A549 (cell line): ENCODE measurements around the gene MXRA7. TPM values are rescaled to one million over a fixed set of nuclear protein-coding genes. Genes with fewer than 3 reads are reported as not detected.

Experiments
- ATAC-seq, 2 experiments: fragments of 200-7000 bp in 1 of 2; fragments of >200 bp in 1 of 2; cut with Nextera tagmentation in 1 of 2; cut with Tn5 transposase in 1 of 2; 3 replicates each; pipeline versions ENCODE4 v1.8.0 to v1.9.1; 2018 to 2020; ENCODE audit warnings: mild to moderate bottlenecking in 1 of 2, moderate library complexity in 1 of 2
- CTCF ChIA-PET: fragments of 300-600 bp; sonication (Branson Sonifier 250); formaldehyde crosslinking; extraction: SDS; loops from one replicate; lab custom pipeline; 2021; ENCODE audit warnings: antibody characterized with exemption, inconsistent platforms; lab: Yijun Ruan, JAX
- POLR2A ChIA-PET: fragments of 350-600 bp; formaldehyde crosslinking; extraction: SDS; loops from one replicate; lab custom pipeline; 2021; ENCODE audit warnings: antibody characterized with exemption, inconsistent platforms; lab: Yijun Ruan, JAX
- DNase-seq, 2 experiments: peaks; one replicate each; pipeline versions ENCODE4 v3.0.0 to v3.0.0-alpha.2; 2011 to 2016; ENCODE audit warnings: low read depth in 1 of 2, low spot score in 1 of 2
- FAIRE-seq: peaks from 2 replicates; lab custom pipeline; 2011; peaks lifted over from hg19 to GRCh38; lab: Jason Lieb, UNC
- H3K27ac ChIP-seq, 2 experiments: fragments of >200 bp; sonication (Bioruptor Twin); formaldehyde crosslinking; 3 replicates each; pipeline ENCODE4 v1.5.1; 2016 to 2017
- H3K4me1 ChIP-seq: fragments of >200 bp; sonication (Bioruptor Twin); formaldehyde crosslinking; 3 replicates; pipeline ENCODE4 v1.6.1; 2016
- H3K4me2 ChIP-seq: fragments of >200 bp; sonication (Bioruptor Twin); formaldehyde crosslinking; 3 replicates; pipeline ENCODE4 v1.6.1; 2016
- H3K4me3 ChIP-seq: fragments of >200 bp; sonication (Bioruptor Twin); formaldehyde crosslinking; 3 replicates; pipeline ENCODE4 v1.5.1; 2016
- H3K9me3 ChIP-seq: fragments of >200 bp; sonication (Bioruptor Twin); formaldehyde crosslinking; 3 replicates; pipeline ENCODE4 v1.6.1; 2016
- BHLHE40 ChIP-seq: IDR thresholded peaks from 2 replicates; pipeline ENCODE4 v1.6.1; 2012; ENCODE audit warnings: low read depth, low read length, inconsistent platforms
- EHF ChIP-seq: fragments of 250-450 bp; sonication (Bioruptor Pico); IDR thresholded peaks from 2 replicates; pipeline ENCODE4 v1.5.0; 2020; ENCODE audit warnings: mild to moderate bottlenecking
- ESRRA ChIP-seq: fragments of 150-350 bp; IDR thresholded peaks from 2 replicates; pipeline ENCODE4 v1.6.1; 2014; ENCODE audit warnings: mild to moderate bottlenecking, low read length, borderline replicate concordance
- FOSB ChIP-seq: fragments of 250-450 bp; sonication (Bioruptor Pico); IDR thresholded peaks from 2 replicates; pipeline ENCODE4 v1.5.0; 2020; ENCODE audit warnings: mild to moderate bottlenecking, moderate library complexity
- FOSL2 ChIP-seq, 2 experiments: fragments of 450-650 bp in 1 of 2; fragments of >200 bp in 1 of 2; sonication (Bioruptor Twin) in 1 of 2; formaldehyde crosslinking; IDR thresholded peaks; 2 replicates each; pipeline versions ENCODE4 v1.5.0 to v1.6.1; 2016 to 2020; ENCODE audit warnings: mild to moderate bottlenecking in 1 of 2, moderate library complexity in 1 of 2
- FOXS1 ChIP-seq: fragments of 250-450 bp; sonication (Bioruptor Pico); IDR thresholded peaks from 2 replicates; pipeline ENCODE4 v1.5.0; 2020; ENCODE audit warnings: mild to moderate bottlenecking, moderate library complexity
- GATA3 ChIP-seq: IDR thresholded peaks from 2 replicates; pipeline ENCODE4 v1.6.1; 2012; ENCODE audit warnings: borderline replicate concordance
- HOXA7 ChIP-seq: fragments of 250-450 bp; sonication (Bioruptor Pico); IDR thresholded peaks from 2 replicates; pipeline ENCODE4 v1.5.0; 2020; ENCODE audit warnings: mild to moderate bottlenecking, moderate library complexity
- HOXB13 ChIP-seq: fragments of 250-450 bp; sonication (Bioruptor Pico); IDR thresholded peaks from 2 replicates; pipeline ENCODE4 v1.5.0; 2020; ENCODE audit warnings: low read depth, mild to moderate bottlenecking, moderate library complexity
- JUN ChIP-seq, 2 experiments: fragments of >200 bp; sonication (Bioruptor Twin); formaldehyde crosslinking; IDR thresholded peaks; 2 replicates in 1 of 2; 3 replicates in 1 of 2; pipeline ENCODE4 v1.6.1; 2016 to 2017
- JUNB ChIP-seq: fragments of >200 bp; sonication (Bioruptor Twin); formaldehyde crosslinking; IDR thresholded peaks from 2 replicates; pipeline ENCODE4 v1.6.1; 2016
- KDM1A ChIP-seq: fragments of 200-600 bp; sonication (generic); IDR thresholded peaks from 2 replicates; pipeline ENCODE4 v1.6.1; 2016; ENCODE audit warnings: low read depth, mild to moderate bottlenecking
- KDM5A ChIP-seq: fragments of 200-600 bp; sonication (generic); IDR thresholded peaks from 2 replicates; pipeline ENCODE4 v1.6.1; 2016; ENCODE audit warnings: antibody characterized with exemption, mild to moderate bottlenecking
- MAFK ChIP-seq: fragments of 450-650 bp; IDR thresholded peaks from 2 replicates; pipeline ENCODE4 v1.6.1; 2014; ENCODE audit not compliant: partially characterized antibody
- MAZ ChIP-seq: fragments of 150-350 bp; IDR thresholded peaks from 2 replicates; pipeline ENCODE4 v1.6.1; 2014; ENCODE audit warnings: antibody characterized with exemption, low read depth, low read length, borderline replicate concordance
- MYC ChIP-seq: IDR thresholded peaks from 2 replicates; pipeline ENCODE4 v1.6.1; 2012; ENCODE audit warnings: mild to moderate bottlenecking, inconsistent platforms, low read length, improper control_type of control experiment, borderline replicate concordance
- NFE2L2 ChIP-seq: fragments of 150-350 bp; conservative IDR thresholded peaks from 2 replicates; pipeline ENCODE4 v1.6.1; 2014; ENCODE audit warnings: low read length
- NR3C1 ChIP-seq: fragments of >200 bp; sonication (Bioruptor Twin); formaldehyde crosslinking; IDR thresholded peaks from 3 replicates; pipeline ENCODE4 v1.6.1; 2017
- POLR2AphosphoS2 ChIP-seq: conservative IDR thresholded peaks from 2 replicates; pipeline ENCODE4 v1.6.1; 2012; ENCODE audit warnings: low read length, improper control_type of control experiment, inconsistent platforms
- RAD21 ChIP-seq, 2 experiments: fragments of >200 bp in 1 of 2; sonication (Bioruptor Twin) in 1 of 2; formaldehyde crosslinking in 1 of 2; IDR thresholded peaks in 1 of 2; conservative IDR thresholded peaks in 1 of 2; 2 replicates in 1 of 2; 3 replicates in 1 of 2; pipeline ENCODE4 v1.6.1; 2012 to 2018; ENCODE audit warnings: inconsistent platforms in 1 of 2
- RARB ChIP-seq: fragments of 250-450 bp; sonication (Bioruptor Pico); IDR thresholded peaks from 2 replicates; pipeline ENCODE4 v1.8.0; 2021; ENCODE audit warnings: mild to moderate bottlenecking, moderate library complexity
- SREBF2 ChIP-seq: fragments of 450-650 bp; IDR thresholded peaks from 2 replicates; pipeline ENCODE4 v1.6.1; 2014; ENCODE audit warnings: mild to moderate bottlenecking, moderate library complexity
- TFCP2L1 ChIP-seq: fragments of 250-450 bp; sonication (Bioruptor Pico); IDR thresholded peaks from 2 replicates; pipeline ENCODE4 v1.5.0; 2021; ENCODE audit warnings: mild to moderate bottlenecking
- TP53 ChIP-seq: fragments of 250-450 bp; sonication (Bioruptor Pico); IDR thresholded peaks from 2 replicates; pipeline ENCODE4 v1.5.0; 2021; ENCODE audit warnings: mild to moderate bottlenecking, moderate library complexity
- ZC3H11A ChIP-seq: fragments of 450-650 bp; IDR thresholded peaks from 2 replicates; pipeline ENCODE4 v1.6.1; 2014; ENCODE audit warnings: antibody characterized with exemption, mild to moderate bottlenecking
- ZFP36 ChIP-seq: fragments of 450-650 bp; IDR thresholded peaks from 2 replicates; pipeline ENCODE4 v1.6.1; 2014; ENCODE audit warnings: borderline replicate concordance; ENCODE audit not compliant: partially characterized antibody
- ZNF302 ChIP-seq: fragments of 250-450 bp; sonication (Bioruptor Pico); IDR thresholded peaks from 2 replicates; pipeline ENCODE4 v1.9.0; 2021; ENCODE audit warnings: inconsistent platforms, mild to moderate bottlenecking, moderate library complexity
- WGBS: methylation state at CpG from one replicate; pipeline ENCODE4 v1.1.6; 2017; ENCODE audit errors: missing lambda C conversion rate; 5-methylcytosine and 5-hydroxymethylcytosine counted together
- polyA plus RNA-seq, 4 experiments: library from polyadenylated mRNA; depleted of rRNA in 3 of 4; stranded (reverse); fragments of >200 nt; fragmentation: RNase III in 1 of 4; extraction: RNeasy Plus Mini Kit Qiagen cat#74134 plus additional on column Dnase treatment in 1 of 4; gene quantifications; 2 replicates in 3 of 4; 3 replicates in 1 of 4; pipeline ENCODE4 v1.2.3, GENCODE V29; 2011 to 2017
- TF ChIP-seq, protein P1 (sequence below): IDR thresholded peaks from 2 replicates; pipeline ENCODE4 v1.6.1; 2012
- TF ChIP-seq, protein P2 (sequence below): IDR thresholded peaks from 2 replicates; pipeline ENCODE4 v1.6.1; 2012
- TF ChIP-seq, protein P3 (sequence below): fragments of >200 bp; sonication (Bioruptor Twin); formaldehyde crosslinking; IDR thresholded peaks from 3 replicates; pipeline ENCODE4 v1.6.1; 2016
- TF ChIP-seq, protein P4 (sequence below): fragments of 150-350 bp; IDR thresholded peaks from 2 replicates; pipeline ENCODE4 v1.6.1; 2014; ENCODE audit warnings: low read depth, mild to moderate bottlenecking, low read length

Gene MXRA7
- polyA plus RNA-seq, 2 of the 4 experiments (the other 2 are of a cell fraction) = 47.8 to 57.2 TPM

DNA sequence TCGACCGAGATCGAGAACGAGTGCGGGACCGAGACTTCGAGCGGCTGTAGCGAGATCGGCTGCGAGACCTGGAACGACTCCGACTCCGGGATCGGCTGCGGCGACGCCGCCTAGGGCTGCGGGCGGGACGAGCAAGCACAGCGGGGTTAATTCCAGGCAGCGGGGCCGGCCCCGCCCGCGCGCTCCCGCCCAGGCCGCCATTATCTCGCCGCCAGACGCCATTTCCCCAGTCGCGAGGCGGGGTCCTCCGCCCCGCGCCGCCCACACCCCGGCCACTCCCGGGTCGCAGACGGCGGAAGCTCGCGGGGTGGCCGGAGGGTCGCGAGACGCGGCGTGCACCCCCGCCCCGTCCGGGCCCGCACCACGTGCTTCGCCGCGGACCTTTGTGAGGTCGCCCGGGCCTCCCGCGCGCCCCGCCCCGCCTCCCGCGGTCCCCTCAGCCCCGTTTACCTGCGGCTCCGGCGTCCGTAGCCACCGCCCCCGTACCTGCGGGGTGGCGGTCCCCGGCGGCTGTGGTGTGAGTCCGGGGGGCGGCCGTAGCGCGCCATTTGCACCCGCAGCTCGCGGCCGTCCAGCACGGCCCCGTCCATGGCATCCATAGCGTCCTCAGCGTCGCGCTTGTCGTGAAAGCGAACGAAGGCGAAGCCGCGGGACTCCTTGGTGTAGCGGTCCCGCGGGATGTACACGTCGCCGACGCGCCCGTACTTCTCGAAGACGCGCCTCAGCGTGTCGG, 25.8 kb upstream of the MXRA7 start:
- Histone ChIP-seq H3K9me3 (no peaks in the 10 kb centered on the region), H3K27ac (peak overlapping the region; percentile 97 to 98), H3K4me2 (peak overlapping the region; percentile 86), H3K4me3 (peak overlapping the region; percentile 95), H3K4me1 (peaks cover 37% of the 10 kb centered on the region)
- peak in 1 of 2 experiments; percentile 62 for DNase-seq
- ChIA-PET CTCF (interaction anchor here (1.1 to 5.3 kb wide), 3 partner anchors 9 to 21 kb away, joined by 4 to 31 read pairs (median 11); partner anchors contain the start of gene METTL23), POLR2A (interaction anchor here (0.6 to 2.7 kb wide), 4 partner anchors 9 to 59 kb away, joined by 3 to 10 read pairs (median 6); partner anchors contain the start of genes JMJD6 and METTL23)
- TF ChIP-seq JUN (IDR thresholded peaks at IDR 0.05) (peak in 1 of 2 experiments; percentile 13; a peak in 2 of 5 replicates), MAZ (peak; percentile 57; the same call in 1 of the 2 replicates), KDM5A (peak; percentile 28; the same call in 1 of the 2 replicates), MYC (peak; percentile 63), NFE2L2 (no peak), FOXS1 (CRISPR knock-in tag) (no peak), TFCP2L1 (CRISPR knock-in tag) (peak; percentile 56; the same call in 1 of the 2 replicates), ESRRA (no peak), EHF (CRISPR knock-in tag) (no peak), HOXA7 (CRISPR knock-in tag) (peak; percentile 62; the same call in 1 of the 2 replicates)
- TF ChIP-seq, protein P1, sequence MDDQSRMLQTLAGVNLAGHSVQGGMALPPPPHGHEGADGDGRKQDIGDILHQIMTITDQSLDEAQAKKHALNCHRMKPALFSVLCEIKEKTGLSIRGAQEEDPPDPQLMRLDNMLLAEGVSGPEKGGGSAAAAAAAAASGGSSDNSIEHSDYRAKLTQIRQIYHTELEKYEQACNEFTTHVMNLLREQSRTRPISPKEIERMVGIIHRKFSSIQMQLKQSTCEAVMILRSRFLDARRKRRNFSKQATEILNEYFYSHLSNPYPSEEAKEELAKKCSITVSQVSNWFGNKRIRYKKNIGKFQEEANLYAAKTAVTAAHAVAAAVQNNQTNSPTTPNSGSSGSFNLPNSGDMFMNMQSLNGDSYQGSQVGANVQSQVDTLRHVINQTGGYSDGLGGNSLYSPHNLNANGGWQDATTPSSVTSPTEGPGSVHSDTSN = peak; percentile 7; the same call in 1 of the 2 replicates
- peak; percentile 26 to 44 for ATAC-seq
- no peak for FAIRE-seq
- WGBS = 1% methylated on average over 61 of the region's 117 CpGs

DNA sequence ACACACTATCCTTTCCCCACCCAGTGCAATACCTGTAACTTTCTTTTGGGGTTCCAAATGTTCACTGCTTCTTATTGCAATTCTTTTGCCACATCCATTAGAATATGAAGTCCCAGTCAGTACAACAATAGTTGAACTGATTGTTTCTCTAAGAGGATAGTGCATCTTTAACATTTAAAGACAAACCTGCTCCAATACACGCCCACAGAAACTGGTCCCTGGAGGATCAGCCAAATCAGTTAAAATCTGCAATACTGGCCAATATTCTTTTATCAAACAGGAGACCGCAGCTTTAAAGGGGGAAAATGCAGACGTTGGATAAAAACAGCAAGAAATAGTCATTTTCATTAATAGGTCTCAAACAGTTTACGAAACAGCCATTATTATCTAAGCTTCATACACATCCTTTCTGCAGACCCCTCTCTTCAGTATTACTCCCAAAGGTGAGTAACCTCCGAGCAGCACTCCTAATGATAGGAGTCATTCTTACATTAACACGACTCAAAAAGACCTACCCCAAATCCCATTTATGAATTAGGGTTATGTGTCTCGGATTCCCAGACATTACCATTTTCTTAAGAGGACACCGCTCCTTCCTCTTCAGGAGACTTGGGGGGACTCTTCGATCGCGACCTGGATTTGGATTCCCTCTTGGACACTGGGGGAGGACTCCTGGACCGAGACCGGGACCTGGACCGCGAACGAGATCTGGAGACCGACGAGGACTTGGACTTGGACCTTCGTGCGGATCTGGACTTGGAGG, 25.0 kb upstream of the MXRA7 start:
- Histone ChIP-seq H3K4me2 (peak overlapping the region; percentile 86), H3K4me3 (peak overlapping the region; percentile 95), H3K27ac (peak overlapping the region; percentile 97 to 98), H3K4me1 (peaks cover 37% of the 10 kb centered on the region), H3K9me3 (no peaks in the 10 kb centered on the region)
- WGBS = 5% methylated on average over 14 of the region's 20 CpGs
- no peak for ATAC-seq
- ChIA-PET POLR2A (interaction anchor here (1.5 to 2.7 kb wide), 2 partner anchors 8 to 10 kb away, joined by 8 to 10 read pairs; partner anchors contain the start of genes JMJD6 and METTL23), CTCF (interaction anchor here (0.6 to 5.3 kb wide), 8 partner anchors 8 to 690 kb away, joined by 3 to 31 read pairs (median 4); partner anchors contain the start of gene METTL23)
- no peak for DNase-seq
- FAIRE-seq = peak; percentile 67
- TF ChIP-seq JUN (IDR thresholded peaks at IDR 0.05) (no peak), MAZ (no peak), NFE2L2 (no peak), TP53 (CRISPR knock-in tag) (no peak), ZFP36 (no peak), RAD21 (conservative IDR thresholded peaks at IDR 0.05 in 1 of 2, IDR thresholded peaks at IDR 0.05 in 1 of 2) (no peak), POLR2AphosphoS2 (0 out of 2 replicates have a peak, but pooled peaks have one; percentile 40), SREBF2 (no peak), ZC3H11A (no peak), HOXB13 (CRISPR knock-in tag) (no peak), HOXA7 (CRISPR knock-in tag) (peak; percentile 79; the same call in 1 of the 2 replicates), NR3C1 (no peak), MYC (no peak), MAFK (peak; percentile 9), GATA3 (peak; percentile 24; the same call in 1 of the 2 replicates), JUNB (no peak), KDM1A (no peak), EHF (CRISPR knock-in tag) (no peak), RARB (CRISPR knock-in tag) (no peak), ZNF302 (CRISPR knock-in tag) (no peak), BHLHE40 (no peak), TFCP2L1 (CRISPR knock-in tag) (no peak), FOSB (CRISPR knock-in tag) (no peak), FOSL2 (IDR thresholded peaks at IDR 0.05) (no peak), FOSL2 (CRISPR knock-in tag; IDR thresholded peaks at IDR 0.05) (no peak)
- TF ChIP-seq, protein P2, sequence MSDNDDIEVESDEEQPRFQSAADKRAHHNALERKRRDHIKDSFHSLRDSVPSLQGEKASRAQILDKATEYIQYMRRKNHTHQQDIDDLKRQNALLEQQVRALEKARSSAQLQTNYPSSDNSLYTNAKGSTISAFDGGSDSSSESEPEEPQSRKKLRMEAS = no peak
- TF ChIP-seq, protein P3, sequence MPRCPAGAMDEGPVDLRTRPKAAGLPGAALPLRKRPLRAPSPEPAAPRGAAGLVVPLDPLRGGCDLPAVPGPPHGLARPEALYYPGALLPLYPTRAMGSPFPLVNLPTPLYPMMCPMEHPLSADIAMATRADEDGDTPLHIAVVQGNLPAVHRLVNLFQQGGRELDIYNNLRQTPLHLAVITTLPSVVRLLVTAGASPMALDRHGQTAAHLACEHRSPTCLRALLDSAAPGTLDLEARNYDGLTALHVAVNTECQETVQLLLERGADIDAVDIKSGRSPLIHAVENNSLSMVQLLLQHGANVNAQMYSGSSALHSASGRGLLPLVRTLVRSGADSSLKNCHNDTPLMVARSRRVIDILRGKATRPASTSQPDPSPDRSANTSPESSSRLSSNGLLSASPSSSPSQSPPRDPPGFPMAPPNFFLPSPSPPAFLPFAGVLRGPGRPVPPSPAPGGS = 0 out of 3 replicates have a peak, but pooled peaks have one; percentile 28
- TF ChIP-seq, protein P4, sequence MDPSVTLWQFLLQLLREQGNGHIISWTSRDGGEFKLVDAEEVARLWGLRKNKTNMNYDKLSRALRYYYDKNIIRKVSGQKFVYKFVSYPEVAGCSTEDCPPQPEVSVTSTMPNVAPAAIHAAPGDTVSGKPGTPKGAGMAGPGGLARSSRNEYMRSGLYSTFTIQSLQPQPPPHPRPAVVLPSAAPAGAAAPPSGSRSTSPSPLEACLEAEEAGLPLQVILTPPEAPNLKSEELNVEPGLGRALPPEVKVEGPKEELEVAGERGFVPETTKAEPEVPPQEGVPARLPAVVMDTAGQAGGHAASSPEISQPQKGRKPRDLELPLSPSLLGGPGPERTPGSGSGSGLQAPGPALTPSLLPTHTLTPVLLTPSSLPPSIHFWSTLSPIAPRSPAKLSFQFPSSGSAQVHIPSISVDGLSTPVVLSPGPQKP = no peak
